Endothelial cell of umbilical vein (primary cell): ENCODE data around the gene NCOA7. TPM values are rescaled to one million over a fixed set of nuclear protein-coding genes. Genes with fewer than 3 reads are reported as not detected.

Experiments used
- BruUV-seq: library from RNA; stranded (reverse); fragments of 400-500 nt; replicated peaks from 2 replicates; lab custom pipeline; 2021; lab: Mats Ljungman, UMichigan
- CTCF ChIA-PET: fragments of 300-600, 350-600 bp; sonication (Branson Sonifier 250); formaldehyde crosslinking; loops from one replicate; lab custom pipeline; 2021; ENCODE audit warnings: antibody characterized with exemption, inconsistent platforms; lab: Charles Lee
- POLR2A ChIA-PET: fragments of 300-600, 350-600 bp; sonication (Branson Sonifier 250); formaldehyde crosslinking; loops from one replicate; lab custom pipeline; 2021; ENCODE audit warnings: antibody characterized with exemption, inconsistent platforms; lab: Charles Lee
- DNase-seq: peaks from one replicate; pipeline ENCODE4 v3.0.0-alpha.2; 2011; ENCODE audit warnings: low read depth, low spot score
- FAIRE-seq: peaks from 2 replicates; lab custom pipeline; 2011; peaks lifted over from hg19 to GRCh38; lab: Jason Lieb, UNC
- H2AFZ ChIP-seq: 2 replicates; pipeline ENCODE4 v1.6.0; 2012; ENCODE audit warnings: low read depth, low read length, control low read depth, inconsistent platforms
- H3K27ac ChIP-seq: 2 replicates; pipeline ENCODE4 v1.5.1; 2011; ENCODE audit warnings: low read depth, mild to moderate bottlenecking, control low read depth, low read length, moderate library complexity; ENCODE audit not compliant: insufficient read depth
- H3K27me3 ChIP-seq, 2 experiments: 2 replicates each; pipeline versions ENCODE4 v1.6.0 to v1.6.1; 2011; ENCODE audit warnings: low read length in 2 of 2, mixed read lengths in 1 of 2; ENCODE audit not compliant: control insufficient read depth in 2 of 2, insufficient read depth in 2 of 2
- H3K36me3 ChIP-seq, 2 experiments: 2 replicates in 1 of 2; 3 replicates in 1 of 2; pipeline ENCODE4 v1.5.1; 2011; ENCODE audit warnings: low read length in 2 of 2, mild to moderate bottlenecking in 1 of 2, moderate library complexity in 1 of 2; ENCODE audit not compliant: control insufficient read depth in 2 of 2, insufficient read depth in 2 of 2; ENCODE audit errors: extremely low read depth in 1 of 2
- H3K4me1 ChIP-seq: 3 replicates; pipeline ENCODE4 v1.5.1; 2011; ENCODE audit warnings: mild to moderate bottlenecking, low read length; ENCODE audit not compliant: control insufficient read depth, insufficient read depth; ENCODE audit errors: extremely low read depth
- H3K4me2 ChIP-seq: 2 replicates; pipeline ENCODE4 v1.6.1; 2011; ENCODE audit warnings: low read length, control low read depth, mixed read lengths; ENCODE audit not compliant: insufficient read depth
- H3K4me3 ChIP-seq, 3 experiments: fragments of 200-600 bp in 1 of 3; sonication (generic), shearing (Covaris generic) in 1 of 3; replicated peaks in 1 of 3; 2 replicates each; pipeline ENCODE4 v1.5.1; 2011 to 2016; ENCODE audit warnings: control low read depth in 3 of 3, low read length in 3 of 3, mild to moderate bottlenecking in 2 of 3, inconsistent platforms in 1 of 3, low read depth in 1 of 3, moderate library complexity in 1 of 3; ENCODE audit not compliant: insufficient read depth in 1 of 3
- H3K79me2 ChIP-seq: 2 replicates; pipeline ENCODE4 v1.6.0; 2012; ENCODE audit warnings: low read length, inconsistent platforms; ENCODE audit not compliant: control insufficient read depth, insufficient read depth
- H3K9ac ChIP-seq: replicated peaks from 2 replicates; pipeline ENCODE3; 2011; ENCODE audit warnings: low read length, control low read depth; ENCODE audit not compliant: insufficient read depth; ENCODE audit errors: extremely low read depth
- H3K9me1 ChIP-seq: replicated peaks from 3 replicates; pipeline ENCODE4 v1.6.0; 2011; ENCODE audit warnings: mild to moderate bottlenecking, low read length; ENCODE audit not compliant: control insufficient read depth, insufficient read depth; ENCODE audit errors: extremely low read depth
- H3K9me3 ChIP-seq: replicated peaks from 2 replicates; pipeline ENCODE4 v1.5.1; 2012; ENCODE audit warnings: low read length, inconsistent platforms; ENCODE audit not compliant: control insufficient read depth, insufficient read depth
- H4K20me1 ChIP-seq: replicated peaks from 2 replicates; pipeline ENCODE3; 2011; ENCODE audit warnings: mild to moderate bottlenecking, low read length; ENCODE audit not compliant: control insufficient read depth, insufficient read depth; ENCODE audit errors: extremely low read depth
- EZH2 ChIP-seq: IDR thresholded peaks from 2 replicates; pipeline ENCODE4 v1.6.1; 2012; ENCODE audit warnings: borderline replicate concordance, low read depth, mild to moderate bottlenecking, moderate library complexity, low read length, inconsistent platforms; ENCODE audit not compliant: severe bottlenecking
- GATA2 ChIP-seq: IDR thresholded peaks from 2 replicates; pipeline ENCODE4 v1.7.0; 2011; ENCODE audit warnings: low read depth, mild to moderate bottlenecking, moderate library complexity, mixed read lengths, low read length; ENCODE audit not compliant: insufficient read length, insufficient read depth
- JUN ChIP-seq: IDR thresholded peaks from 2 replicates; pipeline ENCODE4 v1.6.1; 2011; ENCODE audit warnings: borderline replicate concordance, low read depth; ENCODE audit not compliant: insufficient read length, insufficient read depth
- POLR2A ChIP-seq: IDR thresholded peaks from 2 replicates; pipeline ENCODE4 v1.6.1; 2012; ENCODE audit warnings: low read depth, mild to moderate bottlenecking, control low read depth, low read length
- POLR2AphosphoS5 ChIP-seq: IDR thresholded peaks from 2 replicates; pipeline ENCODE4 v1.6.1; 2012; ENCODE audit warnings: low read depth, mild to moderate bottlenecking, control low read depth, low read length, moderate library complexity; ENCODE audit not compliant: insufficient read depth
- dilution Hi-C: fragments of 300-500 bp; cut with MboI; formaldehyde crosslinking; loops from one replicate; pipeline ENCODE4 v1.15.0; 2019; ENCODE audit warnings: low sequenced_read_pairs; ENCODE audit not compliant: extremely low pct_ligation_motif_present
- intact Hi-C: fragments of 100-400 bp; cut with micrococcal nuclease; formaldehyde crosslinking; loops from one replicate; pipeline ENCODE4 v1.10.0; 2022
- polyA plus RNA-seq, 4 experiments: library from polyadenylated mRNA; depleted of rRNA in 3 of 4; stranded (reverse) in 3 of 4; unstranded in 1 of 4; fragments of >200 nt; gene quantifications; 2 replicates each; pipeline versions ENCODE4 v1.2.1 to v1.2.3, GENCODE V29; 2011 to 2012; ENCODE audit warnings: missing spikeins in 1 of 4
- total RNA-seq: library from RNA; stranded (reverse); gene quantifications from 2 replicates; pipeline ENCODE4 v1.2.3, GENCODE V29; 2021
- TF ChIP-seq, protein P1 (sequence below): IDR thresholded peaks from 2 replicates; pipeline ENCODE4 v1.6.1; 2011; ENCODE audit not compliant: insufficient read depth, insufficient read length
- TF ChIP-seq, protein P2 (sequence below), 2 donors: IDR thresholded peaks; 1 replicate in 1 of 2; 2 replicates in 1 of 2; pipeline ENCODE4 v1.5.1; 2011; ENCODE audit warnings: low read length in 2 of 2, mild to moderate bottlenecking in 2 of 2, moderate library complexity in 2 of 2, control low read depth in 1 of 2, inconsistent platforms in 1 of 2, low read depth in 1 of 2; ENCODE audit not compliant: insufficient read depth in 1 of 2; ENCODE audit errors: extremely low read depth in 1 of 2

The NCOA7 gene
- total and polyA plus RNA-seq, 2 donors (not counting 3 experiments of a cell fraction or from before 2014, with no cell fraction given) = 27.7 to 71.2 TPM

DNA sequence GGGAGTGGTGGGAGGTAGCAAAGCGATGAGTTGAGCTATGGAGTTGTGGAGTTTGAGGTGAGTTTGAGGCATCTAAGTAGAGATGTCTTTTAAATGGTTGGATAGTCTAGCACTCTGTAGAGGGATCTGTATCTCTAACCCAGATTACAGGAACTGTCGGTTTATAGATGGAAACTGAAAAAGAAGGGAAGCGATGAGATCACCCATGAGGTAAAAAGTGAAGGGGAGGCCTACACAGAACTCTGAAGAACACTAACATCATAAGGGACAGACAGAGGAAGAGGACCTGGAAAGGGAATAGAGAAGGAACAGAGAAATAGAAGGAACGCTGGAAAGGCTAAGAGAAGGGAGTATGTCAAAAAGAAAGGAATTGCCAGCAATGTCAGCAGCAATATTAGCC, 168.3 kb downstream of the NCOA7 start:
- dilution Hi-C loops = no loop called here
- DNase-seq = no peak
- no peaks in the 10 kb centered on the region for H4K20me1 ChIP-seq
- intact Hi-C loops = loop anchor here (5.0 kb wide), 2 partner anchors 102 to 647 kb away; no protein-coding TSS in a partner anchor
- TF ChIP-seq POLR2A (no peak), GATA2 (no peak), POLR2AphosphoS5 (no peak), JUN (no peak), EZH2 (no peak)
- TF ChIP-seq, protein P1, sequence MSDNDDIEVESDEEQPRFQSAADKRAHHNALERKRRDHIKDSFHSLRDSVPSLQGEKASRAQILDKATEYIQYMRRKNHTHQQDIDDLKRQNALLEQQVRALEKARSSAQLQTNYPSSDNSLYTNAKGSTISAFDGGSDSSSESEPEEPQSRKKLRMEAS = no peak
- TF ChIP-seq, protein P2, sequence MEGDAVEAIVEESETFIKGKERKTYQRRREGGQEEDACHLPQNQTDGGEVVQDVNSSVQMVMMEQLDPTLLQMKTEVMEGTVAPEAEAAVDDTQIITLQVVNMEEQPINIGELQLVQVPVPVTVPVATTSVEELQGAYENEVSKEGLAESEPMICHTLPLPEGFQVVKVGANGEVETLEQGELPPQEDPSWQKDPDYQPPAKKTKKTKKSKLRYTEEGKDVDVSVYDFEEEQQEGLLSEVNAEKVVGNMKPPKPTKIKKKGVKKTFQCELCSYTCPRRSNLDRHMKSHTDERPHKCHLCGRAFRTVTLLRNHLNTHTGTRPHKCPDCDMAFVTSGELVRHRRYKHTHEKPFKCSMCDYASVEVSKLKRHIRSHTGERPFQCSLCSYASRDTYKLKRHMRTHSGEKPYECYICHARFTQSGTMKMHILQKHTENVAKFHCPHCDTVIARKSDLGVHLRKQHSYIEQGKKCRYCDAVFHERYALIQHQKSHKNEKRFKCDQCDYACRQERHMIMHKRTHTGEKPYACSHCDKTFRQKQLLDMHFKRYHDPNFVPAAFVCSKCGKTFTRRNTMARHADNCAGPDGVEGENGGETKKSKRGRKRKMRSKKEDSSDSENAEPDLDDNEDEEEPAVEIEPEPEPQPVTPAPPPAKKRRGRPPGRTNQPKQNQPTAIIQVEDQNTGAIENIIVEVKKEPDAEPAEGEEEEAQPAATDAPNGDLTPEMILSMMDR (IDR thresholded peaks at IDR 0.05; ENCODE audit: extremely low read depth in 1 of 2, insufficient read depth in 1 of 2, low read depth in 1 of 2, low read length in 2 of 2) = no peak
- H3K4me3 ChIP-seq = no peak overlapping the region
- no peaks in the 10 kb centered on the region for H3K9me3 ChIP-seq
- ChIA-PET CTCF (interaction anchor here (3.0 to 8.4 kb wide), 3 partner anchors 16 to 179 kb away, joined by 40 to 123 read pairs (median 46); no protein-coding TSS in a partner anchor), POLR2A (no interaction called here)
- H3K79me2 ChIP-seq = no peaks in the 10 kb centered on the region
- H2AFZ ChIP-seq = no peak overlapping the region
- peaks cover 15% of the 10 kb centered on the region for H3K4me1 ChIP-seq
- H3K27me3 ChIP-seq = no peaks in the 10 kb centered on the region
- H3K4me2 ChIP-seq = no peak overlapping the region
- H3K27ac ChIP-seq = no peak overlapping the region
- no peak for FAIRE-seq
- no peaks in the 10 kb centered on the region for H3K36me3 ChIP-seq
- H3K9me1 ChIP-seq = no peaks in the 10 kb centered on the region
- no TSS peak for BruUV-seq
- no peak overlapping the region for H3K9ac ChIP-seq
